DND-41 (cell line): Measurements from ENCODE around the gene NCL.

Experiments
- CTCF ChIP-seq: IDR thresholded peaks from 2 replicates; pipeline ENCODE4 v1.5.1; 2012; ENCODE audit warnings: borderline replicate concordance, low read length, moderate library complexity, mild to moderate bottlenecking; ENCODE audit not compliant: poor library complexity, severe bottlenecking; ENCODE audit errors: extremely low read depth
- EZH2 ChIP-seq: IDR thresholded peaks from 3 replicates; pipeline ENCODE4 v1.6.1; 2012; ENCODE audit warnings: borderline replicate concordance, low read depth, mild to moderate bottlenecking, moderate library complexity, low read length, inconsistent platforms; ENCODE audit not compliant: severe bottlenecking

GRCh38 chr2:231482806-231483391 lies 18.6 kb upstream of the NCL start:
- TF ChIP-seq EZH2 = no peak
- TF ChIP-seq CTCF = peak; percentile 81
